NCI-H2029 (cell line): ENCODE results near the gene ABHD1.
"Not testable (repeated sequence)": the region's sequence is repeated elsewhere in the genome, so short reads cannot be mapped to it uniquely, and the experiment has no call there.

ENCODE experiments used
- DNase-seq: peaks from one replicate; lab custom pipeline; 2025; lab: John Stamatoyannopoulos, UW

The ABHD1 gene

GRCh38 chr2:27110603-27111352 lies 12.8 kb upstream of the ABHD1 start:
- DNase-seq, result not testable (repeated sequence)

- not testable (repeated sequence) for DNase-seq
Measured at GRCh38 chr2:27111392-27112078, 12.1 kb upstream of the ABHD1 start.

DNA sequence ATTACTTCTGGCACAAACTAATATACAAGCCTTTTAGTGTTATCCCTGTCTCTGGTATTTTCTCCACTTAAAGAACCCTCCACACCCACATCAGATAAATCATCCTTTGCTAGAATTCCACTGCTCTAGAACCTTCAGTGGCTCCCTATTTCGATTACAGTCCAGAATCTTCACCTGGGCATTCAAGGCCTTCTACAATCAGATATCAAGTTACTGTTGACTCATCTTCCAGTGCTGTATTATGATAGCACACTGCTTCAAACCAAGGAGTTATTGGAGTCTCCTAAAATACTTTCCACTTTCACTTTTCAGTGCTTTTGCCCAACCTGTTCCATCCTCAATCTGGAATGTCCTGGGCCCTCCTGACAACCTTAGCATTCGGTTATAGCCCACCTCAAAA lies 8.1 kb upstream of the ABHD1 start:
- DNase-seq, result no peak

- DNase-seq, result no peak
Measured at GRCh38 chr2:27117995-27118524, 5.6 kb upstream of the ABHD1 start.

GRCh38 chr2:27118525-27119329 lies 4.9 kb upstream of the ABHD1 start, which contains the start of gene CGREF1:
TSS of gene CGREF1 (minus strand) at chr2:27119128. CDS start at chr2:27104366, 14,762 bp downstream.
- DNase-seq, result no peak

GRCh38 chr2:27119330-27119670 lies 4.3 kb upstream of the ABHD1 start:
- DNase-seq, result not testable (repeated sequence)

DNA sequence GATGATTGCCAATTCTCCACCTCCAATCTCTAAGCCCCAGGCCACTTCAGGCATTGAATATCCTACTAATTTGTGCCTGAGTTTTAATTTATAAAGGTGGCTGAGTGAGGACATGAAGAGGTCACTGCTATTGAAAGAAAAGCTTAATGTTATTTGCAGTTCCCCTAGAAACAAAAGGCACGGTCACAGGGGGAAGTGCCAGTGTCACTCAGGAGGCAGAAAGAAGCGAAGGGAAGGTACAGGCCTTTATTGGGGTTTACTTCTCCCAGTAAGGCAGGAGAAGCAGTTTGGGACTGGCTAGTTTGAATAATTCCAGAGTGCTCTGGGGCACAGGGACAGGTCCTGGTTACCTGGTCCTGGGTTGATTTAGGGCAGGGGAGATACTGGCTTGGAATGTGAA lies 1.7 kb upstream of the ABHD1 start:
- DNase-seq, result no peak

DNA sequence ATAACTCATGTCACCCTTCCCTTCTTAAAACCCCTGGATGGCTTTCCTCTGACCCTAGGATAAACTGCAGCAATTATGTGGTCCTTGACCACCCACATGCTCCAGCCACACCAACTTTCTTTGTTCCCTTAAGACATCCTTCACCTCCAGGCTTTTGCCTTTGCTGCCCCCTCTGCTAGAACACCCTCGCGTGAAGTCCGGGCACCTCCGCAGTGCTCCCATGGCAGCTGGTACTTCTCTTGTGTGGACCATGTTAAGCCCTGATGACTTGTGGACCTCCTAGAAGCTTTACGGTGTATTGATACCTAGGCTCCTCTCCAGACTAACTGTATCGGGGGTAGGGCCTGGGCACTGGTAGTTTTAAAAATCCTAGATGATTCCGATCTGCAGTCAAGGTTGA lies 824 bp upstream of the ABHD1 start:
- no peak for DNase-seq

DNA sequence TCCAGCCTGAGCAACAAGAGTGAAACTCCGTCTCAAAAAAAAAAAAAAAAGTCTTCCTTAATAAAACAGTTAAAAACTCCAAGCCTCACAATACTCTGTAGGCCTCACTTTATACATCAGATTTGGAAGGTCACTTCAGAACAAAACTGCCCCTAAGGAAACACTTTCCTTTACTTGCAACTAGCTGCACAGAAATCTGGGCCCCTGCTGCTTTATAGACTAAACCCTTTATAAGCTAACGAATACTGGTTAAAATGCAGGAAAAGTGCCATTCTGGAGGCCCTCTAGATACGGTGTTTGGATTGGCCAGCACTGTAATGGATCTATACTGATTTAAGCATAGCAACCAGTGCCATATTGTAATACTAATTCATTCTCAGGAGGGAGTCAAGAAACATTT lies 1.5 kb downstream of the ABHD1 start:
- DNase-seq, result no peak

DNA sequence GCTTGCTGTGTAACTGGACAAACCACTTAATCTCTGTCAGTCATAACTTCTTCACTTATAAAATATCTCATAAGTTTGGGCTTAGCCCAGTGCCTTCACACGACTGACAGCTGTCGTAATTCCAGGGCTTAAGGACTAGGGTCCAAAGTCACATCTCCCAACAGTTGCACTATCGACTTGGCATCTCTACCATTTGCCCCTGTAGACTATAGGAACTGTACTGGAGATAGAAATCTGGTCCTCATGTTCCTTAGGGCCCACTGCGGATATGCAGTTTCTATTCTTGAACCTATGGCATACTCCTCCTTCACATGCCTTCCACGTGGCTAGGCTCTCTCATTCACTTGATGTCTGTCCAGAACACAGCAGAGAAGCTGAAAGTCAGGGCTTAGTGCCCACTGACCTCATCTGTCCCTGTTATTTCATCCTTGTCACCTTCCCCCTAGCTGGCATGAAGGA lies 2.7 kb downstream of the ABHD1 start:
- DNase-seq, result no peak

DNA sequence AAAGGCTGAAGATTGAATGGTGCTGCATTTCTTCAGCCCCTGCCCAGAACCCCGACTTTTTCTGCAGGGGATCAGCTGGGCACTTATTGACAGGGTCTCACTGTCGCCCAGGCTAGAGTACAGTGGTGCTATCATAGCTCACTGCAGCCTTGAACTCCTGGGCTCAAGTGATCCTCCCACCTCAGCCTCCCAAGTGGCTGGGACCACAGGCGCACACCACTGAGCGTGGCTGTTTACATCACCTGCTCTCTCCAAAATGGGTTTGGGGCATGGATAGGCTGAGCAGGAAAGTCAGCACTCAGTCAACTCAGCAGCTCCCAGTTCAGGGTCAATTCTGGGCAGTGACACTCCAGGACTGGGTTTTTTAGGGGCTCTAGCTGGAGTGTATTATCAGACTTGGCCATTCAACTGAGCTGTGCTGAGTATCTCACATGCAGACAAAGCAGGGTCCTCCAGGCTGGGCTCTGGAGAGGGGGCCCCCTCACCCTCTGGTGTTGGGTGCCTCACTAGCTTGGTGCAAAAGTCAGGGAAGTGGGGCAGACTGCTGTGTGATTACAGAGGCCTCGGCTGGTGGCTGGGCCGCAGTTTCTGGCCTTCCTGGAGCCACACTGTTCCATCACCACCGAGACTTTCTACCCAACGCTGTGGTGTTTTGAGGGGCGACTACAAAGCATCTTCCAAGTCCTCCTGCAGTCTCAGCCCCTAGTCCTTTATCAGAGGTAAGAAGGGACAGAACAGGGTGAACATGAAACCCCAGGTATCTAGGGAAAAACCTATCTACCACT lies 4.5 kb downstream of the ABHD1 start:
- DNase-seq, result no peak

- no peak for DNase-seq
Measured at GRCh38 chr2:27128668-27129571, 5.3 kb downstream of the ABHD1 start.

- no peak for DNase-seq
Measured at GRCh38 chr2:27130396-27130795, 6.8 kb downstream of the ABHD1 start.

DNA sequence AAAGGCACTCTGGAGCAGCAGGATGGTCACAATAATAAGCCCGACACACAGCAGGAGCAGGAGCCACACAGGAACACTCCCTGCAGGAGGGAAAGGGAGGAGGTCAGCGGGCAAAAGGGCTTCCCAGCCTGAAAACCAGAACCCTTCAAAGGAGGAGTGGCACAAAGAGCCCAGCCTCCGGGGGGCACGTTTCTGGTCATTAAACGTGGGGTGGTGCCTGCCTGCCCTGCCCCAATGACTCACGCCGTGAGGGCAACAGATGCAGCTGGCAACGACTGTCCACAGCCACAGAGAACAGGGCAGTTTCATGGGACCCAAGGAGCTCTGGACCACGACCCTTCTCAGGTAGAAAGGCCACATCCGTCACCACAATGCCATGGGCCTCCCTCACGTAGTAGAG lies 7.8 kb downstream of the ABHD1 start:
- DNase-seq, result no peak

DNA sequence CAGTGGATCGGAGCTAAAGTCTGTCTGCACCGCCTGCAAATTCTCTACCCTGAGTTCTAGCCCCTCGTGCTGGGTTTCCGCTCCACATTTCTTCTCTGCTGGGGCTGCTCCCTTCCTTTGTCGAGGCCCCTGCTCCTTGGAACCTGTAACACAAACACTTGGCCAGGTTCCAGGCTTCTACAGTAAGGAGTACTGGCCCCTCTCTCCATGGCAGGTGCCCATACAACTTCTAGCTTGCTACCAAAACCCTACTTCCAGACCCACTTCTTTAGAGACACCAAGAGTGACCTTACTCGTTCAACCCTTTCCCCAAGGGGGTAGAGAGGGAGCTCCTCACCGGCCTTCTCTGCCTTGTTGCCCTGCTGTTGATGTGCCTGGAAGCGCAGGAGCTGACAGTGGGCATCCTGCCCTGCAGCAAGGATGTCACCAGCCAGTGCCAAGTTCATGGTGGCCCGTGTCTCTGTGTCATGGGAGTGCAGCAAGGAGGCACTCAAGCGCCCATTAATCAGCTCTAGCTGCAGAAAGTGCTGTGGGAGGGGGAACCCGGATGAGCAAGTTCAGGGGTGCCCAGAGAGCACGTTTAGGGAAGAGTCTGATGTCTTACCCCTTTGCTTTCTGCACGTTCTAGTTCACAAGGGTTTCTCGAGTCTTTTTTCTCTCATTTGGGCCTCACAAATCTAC lies 9.7 kb downstream of the ABHD1 start:
- no peak for DNase-seq

DNA sequence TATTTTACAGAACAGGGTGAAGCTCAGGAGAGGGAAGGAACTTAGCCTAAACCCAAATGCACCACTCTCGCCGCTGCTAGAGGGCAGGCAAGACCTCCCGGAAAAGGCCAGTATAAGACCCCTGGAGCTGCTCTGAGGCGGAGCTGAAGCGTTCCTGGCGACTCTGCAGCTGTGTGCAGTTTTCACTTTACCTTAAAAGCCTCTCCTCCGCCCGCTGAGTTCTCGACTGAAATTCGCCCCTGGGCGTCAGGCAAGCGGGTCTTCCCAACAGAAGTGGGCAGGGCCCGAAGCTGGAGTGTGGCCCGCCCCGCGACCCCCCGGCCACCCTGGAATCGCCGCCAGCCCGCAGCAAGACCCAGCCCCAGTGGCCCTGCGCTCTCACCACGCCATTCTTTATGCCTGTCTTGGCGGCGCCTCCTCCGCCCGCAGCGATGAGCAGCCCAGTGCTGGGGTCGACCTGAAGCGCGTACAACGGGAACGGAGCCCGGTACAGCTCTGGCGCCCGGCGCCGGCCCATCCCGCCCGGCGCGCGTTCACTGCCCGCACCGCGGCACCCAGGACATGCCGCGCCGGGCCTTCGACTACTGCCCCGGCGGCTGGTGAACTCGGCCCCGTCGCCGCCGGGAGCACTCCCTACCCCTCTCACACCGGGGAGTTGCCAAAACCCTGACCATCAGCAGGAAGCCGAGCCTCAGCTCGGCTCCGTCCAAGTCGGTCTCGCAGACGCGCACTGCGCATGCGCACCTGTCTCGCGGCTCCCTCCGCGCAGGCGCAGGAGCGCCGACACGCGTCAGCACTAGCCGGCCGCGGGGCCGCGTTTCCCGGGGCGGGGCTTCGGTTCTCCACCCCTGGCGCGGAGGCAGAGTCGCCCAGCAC lies 10.5 kb downstream of the ABHD1 start, which contains the start of gene PREB:
Gene PREB, minus strand, starts transcription at position 732 of the 876 bp plus-strand sequence. Its CDS starts 215 bp downstream, at position 517.
- DNase-seq, result peak; percentile 93

DNA sequence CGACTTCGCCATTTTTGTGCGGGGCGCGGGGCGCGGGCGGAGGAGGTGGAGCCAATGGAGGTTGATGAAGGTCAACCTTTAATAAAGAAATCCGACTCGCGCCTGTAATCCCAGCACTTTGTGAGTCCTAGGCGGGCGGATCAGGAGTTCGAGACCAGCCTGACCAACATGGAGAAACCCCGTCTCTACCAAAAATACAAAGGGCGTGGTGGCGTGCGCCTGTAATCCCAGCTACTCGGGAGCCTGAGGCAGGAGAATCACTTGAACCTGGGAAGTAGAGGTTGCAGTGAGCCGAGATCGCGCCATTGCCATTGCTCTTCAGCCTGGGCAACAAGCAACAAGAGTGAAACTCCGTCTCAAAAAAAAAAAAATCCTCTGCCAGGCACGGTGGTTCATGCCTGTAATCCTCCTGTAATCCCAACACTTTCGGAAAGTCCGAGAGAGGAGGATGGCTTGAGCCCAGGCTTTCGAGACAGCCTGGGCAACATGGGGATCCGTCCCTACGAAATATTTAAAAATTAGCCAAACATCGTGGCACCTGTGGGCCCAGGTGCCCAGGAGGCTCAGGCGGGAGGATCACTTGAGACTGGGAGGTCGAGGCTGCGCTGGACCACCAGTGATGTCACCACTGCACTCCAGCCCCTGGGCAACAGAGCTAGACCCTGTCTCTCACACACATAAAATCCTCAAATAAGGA lies 11.3 kb downstream of the ABHD1 start:
- DNase-seq, result no peak

DNA sequence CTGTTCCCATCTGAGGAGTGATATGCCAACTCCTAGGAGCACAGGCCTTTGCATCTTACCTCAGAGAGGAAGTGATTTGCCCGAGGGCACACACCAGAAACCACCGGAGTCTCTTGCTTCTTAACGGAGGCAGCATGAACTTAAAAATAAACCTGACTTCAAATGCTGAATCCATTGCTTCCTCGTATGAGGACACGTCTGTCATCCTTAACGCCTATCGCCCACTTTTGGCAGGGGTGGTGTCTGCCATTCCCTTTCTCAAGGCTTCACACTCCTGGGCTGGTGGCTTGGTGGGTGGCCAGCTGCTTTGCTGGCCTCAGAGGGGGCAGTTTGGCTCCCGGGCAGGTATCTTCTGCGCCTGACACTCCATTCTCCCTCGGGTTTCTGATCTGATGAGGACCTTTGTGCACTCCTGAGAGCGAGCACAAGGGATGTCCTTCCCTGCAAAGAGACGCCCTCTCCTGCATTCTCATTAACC lies 11.9 kb downstream of the ABHD1 start:
- DNase-seq, result no peak
